ENCODE results near the gene INTS11. TPM values are rescaled to one million over a fixed set of nuclear protein-coding genes. Genes with fewer than 3 reads are reported as not detected.

INTS11 gene
- total and polyA plus RNA-seq, 10 of the 15 experiments (the other 5 are each of a cell fraction or from before 2014, with no cell fraction given), result 2.5 to 117 (median 77.7) TPM

DNA sequence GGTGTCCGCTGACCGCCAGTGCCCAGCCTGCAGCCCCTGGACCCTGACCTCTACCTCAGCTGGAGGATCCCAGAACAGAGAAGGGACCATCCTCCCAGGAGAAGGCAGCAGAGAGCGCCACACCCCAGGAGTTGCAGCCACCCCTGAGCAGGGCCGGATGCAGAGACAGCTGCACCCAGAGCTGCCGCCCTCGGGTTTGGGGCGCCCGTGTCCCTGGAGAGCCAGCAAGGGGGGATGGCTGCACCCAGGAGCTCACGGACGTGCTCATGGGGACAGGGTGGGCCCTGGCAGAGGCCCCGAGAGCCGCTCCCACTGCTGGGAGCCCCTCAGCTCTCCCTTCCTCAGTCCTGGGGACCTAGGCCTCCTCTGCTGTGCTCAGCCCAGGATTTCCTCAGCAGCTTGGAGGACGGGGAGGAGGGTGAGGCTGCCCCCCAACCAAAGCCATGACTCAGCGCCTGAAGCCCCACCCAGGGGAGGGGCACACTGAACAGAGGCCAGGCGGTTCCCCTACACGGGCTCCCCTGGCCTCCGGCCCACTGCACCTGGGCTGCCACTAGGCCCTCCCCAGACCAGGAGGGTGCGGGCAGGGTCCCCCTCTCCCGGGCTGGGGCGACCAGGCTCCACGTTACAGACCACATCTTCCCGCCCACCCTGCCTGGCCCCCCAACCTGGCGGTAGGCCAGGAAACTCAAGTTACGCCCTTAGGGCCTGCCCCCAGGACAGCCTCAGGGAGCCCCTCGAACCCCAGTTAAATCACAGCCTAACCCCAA lies 19.0 kb downstream of the INTS11 start (continued):
- TF ChIP-seq ZNF217 (IDR thresholded peaks at IDR 0.05), result no peak
- no peak for TF ChIP-seq NR2C1 (IDR thresholded peaks at IDR 0.05)
- TF ChIP-seq NBN (IDR thresholded peaks at IDR 0.05), result 0 out of 2 replicates have a peak, but pooled peaks have one; percentile 18
- TF ChIP-seq SMC3 (IDR thresholded peaks at IDR 0.05; ENCODE audit: borderline replicate concordance, low read length), result no peak; the same call in 1 of the 2 replicates
- TF ChIP-seq HSF1 (IDR thresholded peaks at IDR 0.05; ENCODE audit: low read depth, low read length), result no peak
- peak; percentile 47 for TF ChIP-seq DPF2 (IDR thresholded peaks at IDR 0.05)
- TF ChIP-seq SKIL (IDR thresholded peaks at IDR 0.05; ENCODE audit: low read depth, poor library complexity, severe bottlenecking), result no peak
- no peak for TF ChIP-seq JUND (IDR thresholded peaks at IDR 0.05; ENCODE audit: low read depth, low read length)
- peak in 1 of 2 experiments; percentile 30; a peak in 1 of 4 replicates for TF ChIP-seq BHLHE40 (IDR thresholded peaks at IDR 0.05; ENCODE audit: borderline replicate concordance in 1 of 2, low read depth in 2 of 2, low read length in 1 of 2)
- TF ChIP-seq NFXL1 (IDR thresholded peaks at IDR 0.05; ENCODE audit: borderline replicate concordance), result 0 out of 2 replicates have a peak, but pooled peaks have one; percentile 32
- TF ChIP-seq RAD21 (IDR thresholded peaks at IDR 0.05; ENCODE audit: insufficient read depth, low read depth, low read length), result peak; percentile 30
- TF ChIP-seq POLR2A (IDR thresholded peaks at IDR 0.05; ENCODE audit: low read depth, low read length), result peak; percentile 68
- TF ChIP-seq TARDBP (IDR thresholded peaks at IDR 0.05; ENCODE audit: borderline replicate concordance), result no peak
- TF ChIP-seq, protein P1, sequence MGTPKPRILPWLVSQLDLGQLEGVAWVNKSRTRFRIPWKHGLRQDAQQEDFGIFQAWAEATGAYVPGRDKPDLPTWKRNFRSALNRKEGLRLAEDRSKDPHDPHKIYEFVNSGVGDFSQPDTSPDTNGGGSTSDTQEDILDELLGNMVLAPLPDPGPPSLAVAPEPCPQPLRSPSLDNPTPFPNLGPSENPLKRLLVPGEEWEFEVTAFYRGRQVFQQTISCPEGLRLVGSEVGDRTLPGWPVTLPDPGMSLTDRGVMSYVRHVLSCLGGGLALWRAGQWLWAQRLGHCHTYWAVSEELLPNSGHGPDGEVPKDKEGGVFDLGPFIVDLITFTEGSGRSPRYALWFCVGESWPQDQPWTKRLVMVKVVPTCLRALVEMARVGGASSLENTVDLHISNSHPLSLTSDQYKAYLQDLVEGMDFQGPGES (IDR thresholded peaks at IDR 0.05), result no peak
- TF ChIP-seq NR2F1 (conservative IDR thresholded peaks at IDR 0.05), result no peak
- no peak for TF ChIP-seq SP1 (IDR thresholded peaks at IDR 0.05; ENCODE audit: low read depth, low read length)
- TF ChIP-seq, protein P2, sequence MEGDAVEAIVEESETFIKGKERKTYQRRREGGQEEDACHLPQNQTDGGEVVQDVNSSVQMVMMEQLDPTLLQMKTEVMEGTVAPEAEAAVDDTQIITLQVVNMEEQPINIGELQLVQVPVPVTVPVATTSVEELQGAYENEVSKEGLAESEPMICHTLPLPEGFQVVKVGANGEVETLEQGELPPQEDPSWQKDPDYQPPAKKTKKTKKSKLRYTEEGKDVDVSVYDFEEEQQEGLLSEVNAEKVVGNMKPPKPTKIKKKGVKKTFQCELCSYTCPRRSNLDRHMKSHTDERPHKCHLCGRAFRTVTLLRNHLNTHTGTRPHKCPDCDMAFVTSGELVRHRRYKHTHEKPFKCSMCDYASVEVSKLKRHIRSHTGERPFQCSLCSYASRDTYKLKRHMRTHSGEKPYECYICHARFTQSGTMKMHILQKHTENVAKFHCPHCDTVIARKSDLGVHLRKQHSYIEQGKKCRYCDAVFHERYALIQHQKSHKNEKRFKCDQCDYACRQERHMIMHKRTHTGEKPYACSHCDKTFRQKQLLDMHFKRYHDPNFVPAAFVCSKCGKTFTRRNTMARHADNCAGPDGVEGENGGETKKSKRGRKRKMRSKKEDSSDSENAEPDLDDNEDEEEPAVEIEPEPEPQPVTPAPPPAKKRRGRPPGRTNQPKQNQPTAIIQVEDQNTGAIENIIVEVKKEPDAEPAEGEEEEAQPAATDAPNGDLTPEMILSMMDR (IDR thresholded peaks at IDR 0.05 in 2 of 3, conservative IDR thresholded peaks at IDR 0.05 in 1 of 3; ENCODE audit: control insufficient read depth in 2 of 3, extremely low read depth in 1 of 3, insufficient read depth in 1 of 3, low read depth in 3 of 3, low read length in 3 of 3), result peak; percentile 2 to 42 (median 20); a peak in 3 of 6 replicates
- no peak for TF ChIP-seq HDAC2 (IDR thresholded peaks at IDR 0.05)
- no peak for TF ChIP-seq POLR2AphosphoS5 (IDR thresholded peaks at IDR 0.05; ENCODE audit: low read length)
- TF ChIP-seq ZNF592 (IDR thresholded peaks at IDR 0.05), result no peak
